Measurements from ENCODE around the gene PALD1.
A peak's percentile ranks its signal among the peaks of the same experiment; 100 is the strongest.

The PALD1 gene

GRCh38 chr10:70557876-70558275 lies 79.3 kb downstream of the PALD1 start:
- no peak for DNase-seq (ENCODE audit: low spot score)

DNA sequence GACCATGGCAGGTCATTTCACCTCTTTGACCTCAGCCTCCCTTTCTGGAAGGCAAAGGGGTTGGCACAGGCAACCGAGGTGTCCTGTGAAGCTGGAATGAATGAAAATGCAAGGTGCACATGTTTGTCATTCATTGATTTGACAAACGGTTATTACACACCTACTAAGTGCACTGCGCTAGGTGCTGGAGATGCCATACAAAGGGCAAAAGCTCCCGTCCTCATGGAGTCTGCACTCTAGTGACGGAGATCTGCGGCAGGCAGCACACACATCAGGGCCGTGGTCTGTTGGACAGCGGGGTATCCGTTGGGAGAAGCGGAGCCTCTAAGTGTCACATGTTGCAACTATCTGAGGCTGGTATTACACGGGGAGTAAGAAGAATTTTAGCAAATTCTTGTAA lies 79.7 kb downstream of the PALD1 start:
- DNase-seq (ENCODE audit: low spot score), result no peak

- peak; percentile 71 for DNase-seq (ENCODE audit: low spot score)
Measured at GRCh38 chr10:70558871-70559810, 80.6 kb downstream of the PALD1 start.

DNA sequence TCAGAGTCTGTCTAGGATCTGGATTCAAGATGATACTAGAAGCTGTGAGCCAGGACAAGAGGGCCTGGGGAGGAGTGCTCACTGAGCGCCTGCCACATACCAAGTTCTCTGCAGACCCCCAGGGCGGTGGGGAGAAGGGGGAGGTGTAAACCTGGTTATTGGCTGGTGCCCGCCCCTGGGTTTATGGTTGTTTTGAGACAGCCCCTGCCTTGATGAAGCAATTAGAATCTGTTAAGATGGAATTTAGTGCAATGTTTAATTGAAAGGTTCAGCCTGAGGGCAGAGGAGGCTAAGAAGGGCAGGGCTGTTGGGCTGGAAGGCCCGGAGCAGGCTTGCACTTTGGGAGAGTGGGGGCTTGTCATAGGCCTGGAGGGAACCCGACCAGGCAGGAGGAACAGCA lies 81.3 kb downstream of the PALD1 start:
- no peak for DNase-seq (ENCODE audit: low spot score)

- DNase-seq (ENCODE audit: low spot score), result no peak
Measured at GRCh38 chr10:70560511-70560941, 82.0 kb downstream of the PALD1 start.

- no peak for DNase-seq (ENCODE audit: low spot score)
Measured at GRCh38 chr10:70561070-70561469, 82.5 kb downstream of the PALD1 start.

DNA sequence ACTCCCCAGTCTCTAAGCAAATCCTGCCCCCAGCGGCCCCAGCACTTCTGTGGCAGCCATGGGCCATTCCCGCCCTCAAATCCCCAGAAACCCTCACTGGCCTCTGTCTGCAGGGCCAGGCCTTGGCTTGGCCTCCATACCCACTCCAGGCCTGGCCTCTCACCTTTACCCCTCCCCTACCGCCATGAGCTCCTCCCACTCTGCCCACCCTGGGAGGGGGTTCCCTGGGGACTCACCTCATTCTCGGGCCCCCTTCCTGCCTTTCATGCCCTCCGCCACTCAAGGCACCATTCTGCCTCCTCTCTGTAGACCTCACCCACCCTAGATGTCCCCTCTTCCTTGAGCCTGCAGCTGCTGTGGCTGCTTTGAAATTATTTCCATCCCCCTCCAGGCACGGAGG lies 83.0 kb downstream of the PALD1 start:
- no peak for DNase-seq (ENCODE audit: low spot score)

DNA sequence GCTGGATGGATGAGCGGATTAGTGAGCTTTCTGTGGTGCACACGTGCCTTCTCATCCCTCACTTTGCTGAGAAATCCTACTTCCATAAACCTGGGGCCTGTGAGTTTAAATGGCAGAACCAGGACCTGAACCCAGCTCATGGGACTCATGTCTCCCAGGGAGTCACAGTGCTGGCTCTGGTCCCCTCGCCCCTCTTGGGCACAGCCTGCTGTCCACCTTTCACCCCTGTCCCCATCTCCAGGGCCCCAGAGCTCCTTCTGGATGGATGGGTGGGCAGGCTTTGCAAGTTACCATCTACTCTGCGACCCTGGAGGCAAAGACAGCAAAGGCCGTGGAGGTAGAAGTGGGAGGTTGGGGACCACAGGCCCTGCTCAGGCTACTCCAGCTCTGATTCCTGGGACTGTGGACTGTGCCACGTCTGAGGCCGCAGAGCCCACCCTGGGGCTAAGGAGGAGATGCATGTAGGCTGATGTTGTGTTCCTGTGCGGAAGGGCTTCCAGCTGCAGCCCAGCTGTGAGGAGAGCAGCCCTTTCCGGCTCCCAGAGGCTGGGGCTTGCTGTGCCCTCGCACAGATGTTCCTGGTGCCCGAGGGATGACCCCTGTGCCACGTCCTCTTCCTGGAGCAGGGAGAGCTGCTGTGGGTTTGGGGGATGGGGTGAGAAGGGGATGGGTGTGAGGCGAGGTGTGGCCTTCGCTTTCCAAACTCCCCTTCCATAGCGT lies 83.6 kb downstream of the PALD1 start:
- DNase-seq (ENCODE audit: low spot score), result no peak

DNA sequence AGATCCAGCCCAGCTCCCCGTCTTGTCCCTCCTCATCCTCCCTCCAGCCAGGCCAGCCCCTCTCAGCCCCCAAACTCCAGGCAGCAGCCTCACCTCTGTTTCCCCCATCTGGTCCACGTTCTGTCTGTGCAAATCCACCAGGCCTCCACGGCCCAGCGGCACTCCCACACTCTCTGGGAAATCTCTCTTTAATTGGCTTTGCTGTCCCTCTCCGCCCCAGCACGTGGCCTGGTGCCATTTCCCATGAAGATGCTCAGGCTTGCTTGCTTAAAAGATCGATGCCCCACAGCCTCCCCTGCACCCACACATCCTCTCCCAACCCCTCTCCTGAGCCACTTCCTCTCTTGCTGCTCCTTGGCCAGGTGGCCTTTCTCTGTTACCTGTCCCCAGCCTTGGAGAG lies 84.7 kb downstream of the PALD1 start:
- no peak for DNase-seq (ENCODE audit: low spot score)

DNA sequence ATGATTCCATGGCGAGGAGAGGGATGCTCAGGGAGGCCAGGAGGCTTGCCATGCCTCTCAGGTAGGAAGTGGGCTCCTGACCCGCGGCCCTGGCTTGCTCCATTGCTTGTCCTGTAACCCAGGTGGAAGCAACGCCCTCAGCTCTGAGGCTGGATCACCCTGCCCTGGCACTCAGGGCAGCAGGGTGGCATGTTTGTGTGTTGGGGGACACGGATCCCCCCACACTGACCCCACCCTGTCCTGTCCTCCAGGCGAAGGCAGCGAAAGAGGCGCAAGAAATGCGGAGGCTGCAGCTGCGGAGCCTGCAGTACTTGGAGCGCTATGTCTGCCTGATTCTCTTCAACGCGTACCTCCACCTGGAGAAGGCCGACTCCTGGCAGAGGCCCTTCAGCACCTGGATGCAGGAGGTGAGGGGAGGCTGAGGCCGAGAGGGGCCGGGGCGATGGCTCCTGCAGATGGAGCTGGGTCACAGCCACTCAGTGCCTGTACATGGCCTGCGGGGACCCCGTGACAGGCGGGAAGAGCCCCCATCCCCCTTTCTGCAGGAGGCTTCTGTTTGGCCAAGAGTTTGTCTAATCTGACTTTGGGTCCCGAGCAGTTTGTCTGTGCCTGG lies 85.7 kb downstream of the PALD1 start:
- DNase-seq (ENCODE audit: low spot score), result no peak

DNA sequence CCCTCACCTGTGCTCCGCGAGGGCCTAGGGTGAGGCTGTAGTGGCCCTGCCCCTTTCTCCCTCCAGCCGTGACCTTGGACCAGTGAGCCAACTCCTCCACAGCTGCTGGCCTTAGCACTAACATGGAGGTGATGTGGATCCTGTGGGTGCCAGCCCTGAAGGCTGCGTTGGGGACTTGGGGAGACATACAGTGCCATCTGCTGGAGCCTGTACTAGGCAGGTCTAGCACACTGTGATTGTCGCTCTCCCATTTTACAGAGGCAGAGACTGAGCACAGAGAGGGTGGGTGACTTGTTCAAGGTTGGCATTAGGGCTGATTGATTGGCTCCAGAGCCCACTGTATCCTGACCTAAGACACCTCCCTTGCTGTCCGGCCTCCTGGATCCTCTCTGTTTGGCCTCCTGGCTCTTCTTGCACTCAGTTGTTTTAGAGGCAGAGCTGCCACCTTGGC lies 86.4 kb downstream of the PALD1 start:
- DNase-seq (ENCODE audit: low spot score), result no peak

- DNase-seq (ENCODE audit: low spot score), result no peak
Measured at GRCh38 chr10:70565556-70566514, 87.3 kb downstream of the PALD1 start.

DNA sequence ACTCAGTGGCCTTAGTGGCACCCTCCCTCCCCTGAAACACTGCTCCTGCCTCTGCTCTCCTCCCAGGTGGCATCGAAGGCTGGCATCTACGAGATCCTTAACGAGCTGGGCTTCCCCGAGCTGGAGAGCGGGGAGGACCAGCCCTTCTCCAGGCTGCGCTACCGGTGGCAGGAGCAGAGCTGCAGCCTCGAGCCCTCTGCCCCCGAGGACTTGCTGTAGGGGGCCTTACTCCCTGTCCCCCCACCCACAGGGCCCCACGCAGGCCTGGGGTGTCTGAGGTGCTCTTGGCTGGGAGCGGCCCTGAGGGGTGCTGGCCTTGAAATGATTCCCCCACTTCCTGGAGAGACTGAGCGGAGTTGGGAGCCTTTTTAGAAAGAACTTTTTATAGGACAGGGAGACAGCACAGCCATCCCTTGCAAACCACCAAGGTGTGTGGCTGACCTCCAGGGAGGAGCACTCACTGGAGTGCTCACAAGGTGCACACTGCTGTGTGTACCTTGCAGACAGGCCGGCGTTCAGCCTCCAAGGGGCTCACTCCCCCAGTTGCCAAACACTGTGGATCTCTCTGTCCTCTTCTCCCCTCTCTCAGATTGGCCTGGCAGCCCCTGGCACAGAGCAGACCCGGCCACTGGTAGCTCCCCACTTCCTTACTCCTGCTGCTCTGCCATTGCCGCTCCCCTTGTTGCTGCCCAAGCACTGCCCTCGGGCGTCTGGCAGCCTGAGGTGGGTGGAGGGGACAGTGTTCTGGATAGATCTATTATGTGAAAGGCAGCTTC lies 88.1 kb downstream of the PALD1 start:
- no peak for DNase-seq (ENCODE audit: low spot score)

GRCh38 chr10:70567603-70568002 lies 89.0 kb downstream of the PALD1 start:
- DNase-seq (ENCODE audit: low spot score), result no peak

DNA sequence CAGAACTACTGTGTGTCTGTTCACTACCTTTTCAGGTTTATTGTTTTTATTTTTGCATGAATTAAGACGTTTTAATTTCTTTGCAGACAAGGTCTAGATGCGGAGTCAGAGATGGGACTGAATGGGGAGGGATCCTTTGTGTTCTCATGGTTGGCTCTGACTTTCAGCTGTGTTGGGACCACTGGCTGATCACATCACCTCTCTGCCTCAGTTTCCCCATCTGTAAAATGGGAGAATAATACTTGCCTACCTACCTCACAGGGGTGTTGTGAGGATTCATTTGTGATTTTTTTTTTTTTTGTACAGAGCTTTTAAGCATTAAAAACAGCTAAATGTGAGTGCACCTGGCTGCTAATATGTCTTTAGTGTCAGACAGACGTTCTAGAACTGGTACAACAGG lies 89.5 kb downstream of the PALD1 start:
- DNase-seq (ENCODE audit: low spot score), result no peak

DNA sequence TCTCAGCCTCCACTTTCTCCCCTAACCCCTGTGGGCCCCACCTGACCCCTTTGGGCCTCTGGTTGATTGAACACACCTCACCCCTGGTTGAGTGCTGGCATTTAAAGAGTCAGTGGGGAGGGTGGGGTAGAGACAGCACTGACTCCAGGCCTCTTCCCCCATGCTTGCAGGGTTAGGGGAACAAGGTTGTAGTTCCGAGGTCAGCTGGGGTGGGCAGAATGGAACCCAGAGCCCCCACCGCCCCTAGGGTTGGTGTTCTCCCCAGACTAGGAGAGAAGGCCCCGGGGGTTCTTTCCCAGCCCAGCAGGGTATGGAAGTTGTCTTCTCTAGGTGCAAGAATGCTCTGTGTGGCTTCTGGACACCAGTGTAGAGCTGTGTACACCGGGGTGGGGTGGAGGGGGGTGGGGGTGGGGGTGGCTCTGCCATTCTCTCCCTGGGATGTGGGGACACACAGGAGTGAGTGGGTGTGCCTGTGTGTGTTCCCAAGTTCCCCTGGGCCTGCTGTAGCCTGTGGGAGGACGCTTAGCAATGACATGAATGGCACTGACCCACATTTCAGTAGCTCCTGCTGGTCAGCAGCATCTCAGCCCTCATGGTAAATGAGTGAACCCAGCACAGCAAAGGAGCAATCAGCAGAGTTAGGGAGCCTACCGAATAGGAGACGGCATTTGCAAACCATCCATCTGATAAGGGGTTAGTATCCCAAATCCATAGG lies 90.4 kb downstream of the PALD1 start:
- no peak for DNase-seq (ENCODE audit: low spot score)

DNA sequence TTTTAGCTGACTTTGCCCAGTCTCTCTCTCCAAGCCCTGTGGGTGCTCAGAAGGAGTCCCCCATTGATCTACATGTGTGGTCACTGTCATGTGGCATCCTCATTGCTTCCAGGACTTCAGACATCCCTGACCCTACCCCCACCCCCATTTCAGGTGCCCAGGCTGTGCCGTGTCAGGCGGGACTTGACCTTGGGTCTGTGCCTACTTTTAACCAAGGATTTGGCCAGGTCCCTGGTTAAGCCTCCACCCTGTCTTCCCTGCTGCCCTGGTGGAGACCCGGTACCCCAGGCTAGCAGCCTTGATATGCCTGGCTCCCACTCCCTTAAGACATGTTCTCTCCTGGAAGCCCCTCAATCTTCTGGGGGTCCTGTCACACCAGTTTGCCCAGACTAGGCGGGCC lies 92.7 kb downstream of the PALD1 start:
- DNase-seq (ENCODE audit: low spot score), result no peak

DNA sequence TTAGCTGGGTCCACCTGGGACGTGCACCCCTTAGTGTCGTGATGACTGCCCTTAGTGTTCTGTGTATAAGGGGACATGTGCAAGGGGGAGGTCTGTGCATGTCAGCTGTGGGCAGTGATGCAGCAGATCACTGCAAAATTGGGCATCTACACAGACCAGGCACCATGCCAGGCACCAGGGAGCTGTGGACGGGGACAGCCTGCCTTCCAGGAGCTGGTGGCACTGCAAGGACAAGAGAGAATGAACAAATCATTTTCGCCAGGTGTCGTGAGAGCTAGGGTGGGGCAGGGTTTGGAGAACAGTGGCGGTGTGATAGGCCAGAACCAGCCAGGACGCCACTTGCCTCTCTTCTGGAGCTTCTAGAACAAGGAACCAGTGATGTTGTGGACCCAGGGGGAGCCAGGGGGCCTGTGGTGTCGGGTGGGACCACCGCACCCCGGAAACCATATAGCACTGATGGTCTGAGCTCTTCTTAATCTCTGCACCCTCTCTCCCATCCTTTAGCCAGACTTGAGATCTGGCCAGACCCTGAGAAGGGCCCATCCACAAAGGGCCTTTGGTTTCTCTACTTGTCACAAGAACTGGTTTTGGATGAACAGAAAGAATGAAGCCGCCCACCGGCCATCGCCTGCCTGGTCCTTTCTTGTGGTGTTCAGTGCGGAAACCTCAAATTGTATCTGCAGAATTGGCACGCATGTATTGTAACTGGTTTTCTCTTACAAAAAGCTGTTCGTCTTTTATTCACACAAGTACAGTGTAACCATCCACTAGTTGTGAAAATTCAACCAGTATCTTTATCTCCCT lies 93.3 kb downstream of the PALD1 start:
- DNase-seq (ENCODE audit: low spot score), result no peak

All from activated CD4-positive, alpha-beta T cell treated with anti-CD3 and anti-CD28 coated beads, Interleukin-2, Interleukin-4, amounts not matched to agents 100 ng/mL and 50 ng/mL, durations not matched to agents 16 hours and 8 hours (primary cell).